ENCODE measurements around the gene RHOU.

Gene RHOU

GRCh38 chr1:228785366-228786330 is 50.4 kb downstream of the RHOU start:
- DNase-seq (ENCODE audit: low read depth) = no peak

- DNase-seq (ENCODE audit: low read depth) = no peak
These were observed 51.3 kb downstream of the RHOU start for GRCh38 chr1:228786361-228787129.

GRCh38 chr1:228791791-228792190 is 56.5 kb downstream of the RHOU start:
- DNase-seq (ENCODE audit: low read depth) = no peak

DNA sequence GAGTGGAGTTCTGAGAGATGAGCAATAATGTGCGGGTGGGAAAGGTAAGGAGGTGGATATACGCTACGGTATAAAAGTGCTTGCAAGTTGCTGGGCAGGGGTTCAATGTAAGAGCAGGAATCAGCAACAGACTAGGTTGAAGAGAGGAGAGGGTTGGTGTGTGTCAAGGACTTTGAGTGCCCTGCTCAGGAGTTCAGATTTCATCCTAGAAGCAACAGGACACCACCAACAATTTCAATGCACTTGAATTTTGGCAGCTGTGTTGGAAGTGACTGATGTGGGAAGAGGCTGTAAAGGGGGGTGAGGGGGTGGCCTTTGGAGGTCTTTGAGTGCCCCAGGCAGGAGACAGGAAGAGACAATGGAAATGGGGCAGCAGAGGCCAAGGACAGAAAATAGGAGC is 57.3 kb downstream of the RHOU start:
- DNase-seq (ENCODE audit: low read depth) = no peak

- DNase-seq (ENCODE audit: low read depth) = no peak
These were observed 57.8 kb downstream of the RHOU start for GRCh38 chr1:228793032-228793431.

DNA sequence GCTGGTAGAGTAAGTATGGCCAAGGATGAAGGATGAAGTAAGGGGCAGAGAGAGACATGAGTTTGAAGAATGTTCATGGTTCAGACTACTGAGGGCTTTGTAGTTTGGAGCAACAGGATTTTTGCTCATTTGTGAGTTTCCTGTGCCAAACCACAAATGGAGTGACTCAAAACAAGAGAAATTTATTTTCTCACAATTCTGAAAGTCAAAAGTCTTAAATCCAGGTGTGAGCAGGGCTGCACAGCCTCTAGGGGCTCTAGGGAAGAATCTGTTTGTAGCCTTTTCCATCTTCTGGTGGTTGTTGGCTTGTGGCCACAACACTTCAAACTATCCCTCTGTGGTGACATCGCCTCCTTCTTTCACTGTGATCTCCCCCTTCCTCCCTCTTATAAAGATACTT is 58.9 kb downstream of the RHOU start:
- no peak for DNase-seq (ENCODE audit: low read depth)

DNA sequence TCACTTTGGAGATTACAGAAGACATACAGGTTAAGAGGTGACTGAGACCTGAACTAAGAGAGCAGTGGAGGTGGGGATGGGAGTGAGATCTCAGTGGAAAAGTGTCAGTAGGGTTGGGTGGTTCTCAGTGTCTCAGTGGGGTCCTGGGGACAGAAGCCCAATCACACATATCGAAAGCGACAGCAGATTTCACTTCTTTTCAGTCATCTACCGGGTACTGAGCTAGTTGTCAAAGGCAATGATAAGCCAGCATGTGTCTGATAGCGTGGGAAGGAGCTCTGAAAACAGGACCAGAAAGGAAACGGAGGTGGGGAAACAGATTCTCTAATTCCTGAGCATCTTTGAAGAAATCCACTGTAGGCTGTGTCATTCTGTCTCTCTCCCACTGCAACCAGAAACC is 59.5 kb downstream of the RHOU start:
- DNase-seq (ENCODE audit: low read depth) = no peak

DNA sequence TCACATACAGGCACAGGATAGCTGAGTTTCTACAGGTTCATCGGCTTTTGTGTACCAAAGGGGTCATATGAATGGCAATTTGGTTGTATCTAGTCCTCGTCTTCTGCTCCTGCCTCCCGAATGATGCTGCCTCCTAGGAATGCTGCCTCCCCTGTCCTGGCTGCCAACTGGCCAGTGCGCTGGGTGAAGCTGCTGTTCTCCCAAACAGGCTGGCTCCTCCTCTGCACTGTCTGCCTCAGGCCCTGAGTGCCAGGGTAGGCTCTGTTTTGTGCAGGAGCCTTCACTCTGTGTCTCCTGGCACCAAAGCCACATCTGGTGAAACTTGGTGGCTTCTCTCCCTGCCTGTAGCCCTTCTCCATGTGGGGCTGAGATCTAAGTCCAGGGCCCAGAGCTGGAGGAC is 60.3 kb downstream of the RHOU start:
- no peak for DNase-seq (ENCODE audit: low read depth)

All from non-pigmented ciliary epithelial cell (primary cell).